Colonic mucosa (tissue), 4 donors: ENCODE measurements around the gene RHBG. TPM values are rescaled to one million over a fixed set of nuclear protein-coding genes. Genes with fewer than 3 reads are reported as not detected.

Source experiments
- DNase-seq: peaks from one replicate; pipeline ENCODE4 v3.0.0-alpha.2; 2020
- H3K27ac ChIP-seq: fragments of 200-600 bp; one replicate; pipeline ENCODE4 v1.8.0; 2021
- H3K27me3 ChIP-seq: fragments of 200-600 bp; one replicate; pipeline ENCODE4 v1.8.0; 2021
- H3K36me3 ChIP-seq: fragments of 200-600 bp; one replicate; pipeline ENCODE4 v1.8.0; 2021
- H3K4me1 ChIP-seq: fragments of 200-600 bp; one replicate; pipeline ENCODE4 v1.8.0; 2021; ENCODE audit warnings: mild to moderate bottlenecking
- H3K4me3 ChIP-seq: fragments of 200-600 bp; one replicate; pipeline ENCODE4 v1.8.0; 2021
- H3K9ac ChIP-seq, 2 donors: one replicate each; pipeline ENCODE4 v1.7.0; 2013; ENCODE audit warnings: control low read depth in 2 of 2, low read depth in 2 of 2, low read length in 2 of 2
- H3K9me3 ChIP-seq: fragments of 200-600 bp; one replicate; pipeline ENCODE4 v1.8.0; 2021
- intact Hi-C: fragments of 100-400 bp; cut with DNase I; formaldehyde crosslinking; loops from one replicate; pipeline ENCODE4 v1.14.1; 2022
- total RNA-seq, 2 donors: library from RNA; stranded (reverse); fragmentation: NEBNext Ultra II Directional in 1 of 2; extraction: Animal tissue kit (Norgen Biotek cat#: 25700) in 1 of 2; gene quantifications; one replicate each; pipeline ENCODE4 v1.2.1, GENCODE V29; 2021
- TF ChIP-seq, protein P1 (sequence below): fragments of 200-600 bp; IDR thresholded peaks from one replicate; pipeline ENCODE4 v1.8.0; 2022; ENCODE audit warnings: antibody characterized with exemption, mild to moderate bottlenecking
- donor health status: healthy.
- donor health status: DM: no; HTN: no; CAD: no.
- donor health status: DM: no; HTN: no; CAD: no.

RHBG gene
- total RNA-seq, 2 donors from 2014 or later = 0.12 TPM; not detected in 1

DNA sequence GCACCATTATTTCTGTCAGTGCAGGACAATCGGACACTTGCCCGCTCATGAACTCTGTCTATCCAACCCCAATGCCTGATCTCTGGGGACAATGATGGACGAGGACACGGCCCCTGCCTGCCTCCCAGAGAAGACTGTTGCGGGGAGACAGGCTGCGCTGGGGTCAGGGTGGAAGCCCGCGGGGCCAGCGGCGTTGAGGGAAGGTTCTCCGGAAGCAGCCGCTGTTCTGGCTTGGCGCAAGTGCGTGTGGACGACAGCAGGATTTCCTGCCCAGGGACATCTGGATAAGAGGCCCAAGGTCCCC, 18.8 kb downstream of the RHBG start:
- Histone ChIP-seq H3K27me3 (peaks cover 22% of the 10 kb centered on the region), H3K9ac (no peak overlapping the region), H3K36me3 (no peaks in the 10 kb centered on the region), H3K4me1 (no peaks in the 10 kb centered on the region), H3K9me3 (no peaks in the 10 kb centered on the region), H3K27ac (no peak overlapping the region), H3K4me3 (no peak overlapping the region)
- intact Hi-C loops = no loop called here
- TF ChIP-seq, protein P1, sequence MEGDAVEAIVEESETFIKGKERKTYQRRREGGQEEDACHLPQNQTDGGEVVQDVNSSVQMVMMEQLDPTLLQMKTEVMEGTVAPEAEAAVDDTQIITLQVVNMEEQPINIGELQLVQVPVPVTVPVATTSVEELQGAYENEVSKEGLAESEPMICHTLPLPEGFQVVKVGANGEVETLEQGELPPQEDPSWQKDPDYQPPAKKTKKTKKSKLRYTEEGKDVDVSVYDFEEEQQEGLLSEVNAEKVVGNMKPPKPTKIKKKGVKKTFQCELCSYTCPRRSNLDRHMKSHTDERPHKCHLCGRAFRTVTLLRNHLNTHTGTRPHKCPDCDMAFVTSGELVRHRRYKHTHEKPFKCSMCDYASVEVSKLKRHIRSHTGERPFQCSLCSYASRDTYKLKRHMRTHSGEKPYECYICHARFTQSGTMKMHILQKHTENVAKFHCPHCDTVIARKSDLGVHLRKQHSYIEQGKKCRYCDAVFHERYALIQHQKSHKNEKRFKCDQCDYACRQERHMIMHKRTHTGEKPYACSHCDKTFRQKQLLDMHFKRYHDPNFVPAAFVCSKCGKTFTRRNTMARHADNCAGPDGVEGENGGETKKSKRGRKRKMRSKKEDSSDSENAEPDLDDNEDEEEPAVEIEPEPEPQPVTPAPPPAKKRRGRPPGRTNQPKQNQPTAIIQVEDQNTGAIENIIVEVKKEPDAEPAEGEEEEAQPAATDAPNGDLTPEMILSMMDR = no peak
- no peak for DNase-seq

DNA sequence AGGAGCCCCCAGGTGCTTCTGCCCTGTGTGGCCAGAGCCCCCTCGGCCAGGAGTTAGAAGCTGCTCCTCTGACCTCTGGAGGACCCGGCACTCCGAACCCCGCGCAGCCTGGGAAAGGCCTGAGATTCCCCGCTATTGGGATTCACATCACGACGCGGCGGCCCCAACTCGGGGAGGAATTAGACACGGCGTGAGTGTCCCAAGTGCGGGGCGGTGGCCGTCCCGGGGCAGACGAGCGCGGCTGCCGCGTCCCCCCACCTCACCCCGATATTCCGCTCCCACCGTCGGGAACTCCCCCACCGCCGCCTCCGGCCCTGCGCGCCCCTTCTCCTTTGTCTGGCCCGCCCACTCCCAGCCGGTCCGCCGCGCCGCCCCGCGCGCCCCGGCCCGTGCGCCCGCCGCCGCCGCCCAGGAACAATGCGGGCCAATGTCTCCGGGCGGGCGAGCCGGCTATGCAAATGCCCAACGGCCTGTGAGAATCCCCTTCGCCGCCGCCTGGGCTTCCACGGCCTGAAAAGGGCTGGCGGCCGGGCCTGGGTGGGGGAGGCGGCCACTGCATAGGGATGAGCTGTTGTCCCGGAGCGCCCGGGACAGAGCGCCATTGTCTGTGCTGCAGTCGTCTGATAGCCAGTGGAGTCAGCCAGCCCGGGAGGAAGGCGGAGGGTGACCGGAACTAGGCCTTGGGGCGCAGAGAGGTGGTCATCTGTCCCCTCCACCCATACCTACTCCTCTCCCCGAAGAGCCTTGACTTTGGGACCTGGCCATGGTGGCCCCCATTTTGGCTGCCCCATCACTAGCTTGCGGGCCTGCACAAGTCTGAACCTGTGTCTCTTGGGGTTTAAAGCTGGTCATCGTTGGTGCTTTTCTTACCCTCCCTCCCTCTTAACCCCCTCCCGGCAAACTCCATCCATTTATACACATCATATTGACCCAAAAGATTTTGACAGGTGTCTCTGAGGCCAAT, 19.4 kb downstream of the RHBG start:
- TF ChIP-seq, protein P1 = no peak
- DNase-seq = no peak
- Histone ChIP-seq H3K4me1 (no peaks in the 10 kb centered on the region), H3K9ac (no peak overlapping the region), H3K4me3 (no peak overlapping the region), H3K27me3 (peaks cover 22% of the 10 kb centered on the region), H3K36me3 (no peaks in the 10 kb centered on the region), H3K27ac (no peak overlapping the region), H3K9me3 (no peaks in the 10 kb centered on the region)
- intact Hi-C loops = no loop called here

DNA sequence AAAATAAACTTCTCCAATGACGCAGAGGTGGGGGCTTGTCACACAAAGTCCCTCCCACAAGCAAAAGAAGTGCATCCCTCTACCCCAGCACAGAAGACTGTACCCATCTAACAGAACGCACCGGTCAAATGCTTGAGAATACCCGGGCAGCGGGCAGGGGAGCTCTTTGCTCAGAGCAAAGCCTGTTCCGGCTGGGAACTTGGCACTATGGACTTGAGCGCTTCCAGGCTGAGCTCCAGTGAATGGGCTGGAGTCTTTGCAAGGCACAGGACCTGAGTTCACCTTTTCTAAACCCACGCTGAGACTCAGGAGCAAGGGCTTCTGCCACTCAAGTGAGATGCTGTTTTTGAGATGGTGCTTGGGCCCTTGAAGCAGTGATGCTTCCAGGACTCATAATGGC, 20.3 kb downstream of the RHBG start:
- no peaks in the 10 kb centered on the region for H3K4me1 ChIP-seq
- no peaks in the 10 kb centered on the region for H3K9me3 ChIP-seq
- H3K27ac ChIP-seq = no peak overlapping the region
- H3K27me3 ChIP-seq = peaks cover 22% of the 10 kb centered on the region
- no peak overlapping the region for H3K4me3 ChIP-seq
- intact Hi-C loops = no loop called here
- DNase-seq = no peak
- TF ChIP-seq, protein P1 = no peak
- no peaks in the 10 kb centered on the region for H3K36me3 ChIP-seq
- no peak overlapping the region for H3K9ac ChIP-seq

DNA sequence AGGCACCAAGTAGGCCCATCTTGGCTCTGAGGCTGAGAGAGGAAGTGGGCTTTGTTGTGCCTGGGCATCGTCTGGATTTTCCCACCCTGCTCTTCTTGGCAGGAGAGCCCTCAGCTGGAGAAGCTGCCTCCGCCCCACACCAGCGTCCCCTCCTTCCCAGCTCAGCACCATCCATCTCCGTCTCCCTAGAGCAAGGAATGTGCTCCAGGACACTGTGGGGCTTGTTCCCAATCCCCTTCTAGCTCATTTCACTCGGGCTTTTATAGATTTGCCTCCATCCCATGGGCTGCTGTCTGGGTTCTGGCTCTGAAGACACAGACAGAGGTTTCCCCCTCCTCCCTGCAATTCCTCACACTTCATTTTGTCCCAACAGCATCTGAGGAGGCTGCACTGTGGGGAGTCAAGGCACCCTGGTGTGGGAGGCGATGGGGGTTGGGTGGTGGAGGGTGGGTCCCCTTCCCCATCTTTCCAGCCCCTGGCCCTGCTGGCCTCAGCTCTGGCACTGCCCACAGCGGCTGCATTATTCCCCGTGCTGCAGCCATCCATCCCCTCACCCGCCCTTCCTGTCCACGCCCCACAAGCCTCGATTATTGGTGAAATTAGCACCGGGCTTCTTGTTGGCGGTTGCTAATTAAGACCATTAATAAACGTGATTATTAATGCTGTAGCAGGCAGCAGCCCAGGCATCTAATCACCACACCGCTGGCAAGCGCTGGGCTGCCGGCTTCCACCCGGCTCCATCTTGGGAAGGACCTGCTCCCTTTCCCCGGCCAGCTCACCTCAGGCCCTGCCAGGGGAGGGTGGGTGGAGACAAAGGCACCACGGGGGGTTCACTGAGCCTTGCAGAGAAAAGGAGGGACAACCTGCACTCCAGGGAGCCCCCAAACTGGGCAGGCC, 21.7 kb downstream of the RHBG start:
- DNase-seq = no peak
- intact Hi-C loops = no loop called here
- TF ChIP-seq, protein P1 = no peak

DNA sequence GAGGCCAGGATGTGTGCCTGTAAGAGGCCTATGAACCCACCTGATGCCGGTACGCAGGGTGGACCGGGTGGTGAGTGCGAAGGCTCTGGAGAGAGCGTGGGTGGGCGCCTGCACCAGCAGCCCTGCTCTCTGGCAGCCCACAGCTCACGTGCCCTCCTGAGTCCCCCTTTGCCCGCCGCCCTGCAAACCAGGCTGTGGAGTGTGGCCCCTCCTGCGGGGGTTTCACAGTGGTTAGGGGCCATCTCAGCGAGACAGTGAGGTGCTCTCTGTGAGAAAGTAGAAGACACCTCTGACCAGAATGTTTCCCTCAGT, 22.3 kb downstream of the RHBG start:
- intact Hi-C loops = no loop called here

More for the DNA sequence above, 21.7 kb downstream of the RHBG start:
- H3K36me3 ChIP-seq = no peaks in the 10 kb centered on the region
- no peak overlapping the region for H3K4me3 ChIP-seq
- H3K27me3 ChIP-seq = peaks cover 22% of the 10 kb centered on the region
- no peaks in the 10 kb centered on the region for H3K4me1 ChIP-seq
- no peak overlapping the region for H3K27ac ChIP-seq
- no peaks in the 10 kb centered on the region for H3K9me3 ChIP-seq
- no peak overlapping the region for H3K9ac ChIP-seq

More for the DNA sequence above, 22.3 kb downstream of the RHBG start:
- Histone ChIP-seq H3K27ac (no peak overlapping the region), H3K27me3 (peaks cover 22% of the 10 kb centered on the region), H3K4me1 (no peaks in the 10 kb centered on the region), H3K9me3 (no peaks in the 10 kb centered on the region), H3K36me3 (no peaks in the 10 kb centered on the region), H3K9ac (no peak overlapping the region), H3K4me3 (no peak overlapping the region)
- TF ChIP-seq, protein P1 = no peak
- DNase-seq = no peak
